ENCODE results near the gene PCDHGA12.

Gene PCDHGA12

DNA sequence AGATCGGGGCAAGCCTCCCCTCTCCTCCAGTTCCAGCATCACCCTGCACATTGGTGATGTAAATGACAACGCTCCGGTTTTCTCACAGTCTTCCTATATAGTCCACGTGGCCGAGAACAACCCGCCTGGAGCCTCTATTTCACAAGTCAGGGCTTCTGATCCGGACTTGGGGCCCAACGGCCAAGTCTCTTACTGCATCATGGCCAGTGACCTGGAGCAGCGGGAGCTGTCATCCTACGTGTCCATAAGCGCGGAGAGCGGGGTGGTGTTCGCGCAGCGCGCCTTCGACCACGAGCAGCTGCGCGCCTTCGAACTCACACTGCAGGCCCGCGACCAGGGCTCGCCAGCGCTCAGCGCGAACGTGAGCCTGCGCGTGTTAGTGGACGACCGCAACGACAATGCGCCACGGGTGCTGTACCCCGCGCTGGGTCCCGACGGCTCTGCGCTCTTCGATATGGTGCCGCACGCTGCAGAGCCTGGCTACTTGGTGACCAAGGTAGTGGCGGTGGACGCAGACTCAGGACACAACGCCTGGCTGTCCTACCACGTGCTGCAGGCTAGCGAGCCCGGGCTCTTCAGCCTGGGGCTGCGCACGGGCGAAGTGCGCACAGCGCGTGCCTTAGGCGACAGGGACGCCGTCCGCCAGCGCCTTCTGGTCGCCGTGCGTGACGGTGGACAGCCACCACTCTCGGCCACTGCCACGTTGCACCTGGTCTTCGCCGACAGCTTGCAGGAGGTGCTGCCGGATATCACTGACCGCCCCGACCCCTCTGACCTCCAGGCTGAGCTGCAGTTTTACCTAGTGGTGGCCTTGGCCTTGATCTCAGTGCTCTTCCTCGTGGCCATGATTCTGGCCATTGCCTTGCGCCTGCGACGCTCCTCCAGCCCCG is 40.9 kb upstream of the PCDHGA12 start:
- CTCF ChIA-PET = interaction anchor here (0.9 to 4.2 kb wide), 7 partner anchors 9 to 175 kb away, joined by 3 to 25 read pairs (median 4); partner anchors contain the start of genes PCDHGA1, PCDHGA10 and PCDHGB1
- no peaks in the 10 kb centered on the region for H3K36me3 ChIP-seq (ENCODE audit: control insufficient read depth in 2 of 2, insufficient read depth in 1 of 2, low read length in 2 of 2)
- H3K4me3 ChIP-seq (ENCODE audit: low read depth, low read length) = no peak overlapping the region
- H3K4me1 ChIP-seq (ENCODE audit: control insufficient read depth, insufficient read depth, low read length) = no peaks in the 10 kb centered on the region
- H3K27ac ChIP-seq (ENCODE audit: extremely low read depth, low read depth, low read length) = no peak overlapping the region
- TF ChIP-seq SCRT1 (tag by site-specific recombination; IDR thresholded peaks at IDR 0.05; ENCODE audit: borderline replicate concordance) (no peak), ZNF10 (tag by site-specific recombination; IDR thresholded peaks at IDR 0.05) (no peak), ZNF416 (tag by site-specific recombination; IDR thresholded peaks at IDR 0.05) (no peak), ZNF18 (tag by site-specific recombination; IDR thresholded peaks at IDR 0.05) (no peak), OVOL3 (tag by site-specific recombination; IDR thresholded peaks at IDR 0.05) (no peak), ZBTB6 (tag by site-specific recombination; IDR thresholded peaks at IDR 0.05) (no peak), ZNF670 (tag by site-specific recombination; IDR thresholded peaks at IDR 0.05; ENCODE audit: low read depth) (no peak), KLF10 (tag by site-specific recombination; IDR thresholded peaks at IDR 0.05) (no peak), ZNF626 (tag by site-specific recombination; IDR thresholded peaks at IDR 0.05) (no peak), ZNF223 (tag by site-specific recombination; IDR thresholded peaks at IDR 0.05) (no peak), ZNF488 (tag by site-specific recombination; IDR thresholded peaks at IDR 0.05) (no peak), ZNF140 (tag by site-specific recombination; IDR thresholded peaks at IDR 0.05) (no peak), ZNF350 (tag by site-specific recombination; IDR thresholded peaks at IDR 0.05) (no peak), ZSCAN23 (tag by site-specific recombination; IDR thresholded peaks at IDR 0.05) (no peak), ZNF707 (tag by site-specific recombination; IDR thresholded peaks at IDR 0.05) (no peak), ZNF132 (tag by site-specific recombination; IDR thresholded peaks at IDR 0.05; ENCODE audit: borderline replicate concordance) (no peak), ELK4 (IDR thresholded peaks at IDR 0.05; ENCODE audit: borderline replicate concordance, low read depth, low read length) (no peak)
- TF ChIP-seq, protein P1, sequence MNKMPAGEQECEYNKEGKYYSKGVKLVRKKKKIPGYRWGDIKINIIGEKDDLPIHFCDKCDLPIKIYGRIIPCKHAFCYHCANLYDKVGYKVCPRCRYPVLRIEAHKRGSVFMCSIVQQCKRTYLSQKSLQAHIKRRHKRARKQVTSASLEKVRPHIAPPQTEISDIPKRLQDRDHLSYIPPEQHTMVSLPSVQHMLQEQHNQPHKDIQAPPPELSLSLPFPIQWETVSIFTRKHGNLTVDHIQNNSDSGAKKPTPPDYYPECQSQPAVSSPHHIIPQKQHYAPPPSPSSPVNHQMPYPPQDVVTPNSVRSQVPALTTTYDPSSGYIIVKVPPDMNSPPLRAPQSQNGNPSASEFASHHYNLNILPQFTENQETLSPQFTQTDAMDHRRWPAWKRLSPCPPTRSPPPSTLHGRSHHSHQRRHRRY (tag by site-specific recombination; IDR thresholded peaks at IDR 0.05) = no peak
- POLR2A ChIA-PET = no interaction called here
- no peaks in the 10 kb centered on the region for H3K9me3 ChIP-seq (ENCODE audit: control insufficient read depth, insufficient read depth, low read depth, low read length)

Data from HEK293 (cell line).